GM12878 (cell line): ENCODE data around the gene ALAS1.

Source experiments
- CUX1 ChIP-seq: IDR thresholded peaks from 2 replicates; pipeline ENCODE4 v1.6.1; 2012; ENCODE audit warnings: improper control_type of control experiment, low read depth, low read length; ENCODE audit not compliant: insufficient replicate concordance
- SREBF2 ChIP-seq: IDR thresholded peaks from 2 replicates; pipeline ENCODE4 v1.6.1; 2012; ENCODE audit warnings: mild to moderate bottlenecking, low read length
- YY1 ChIP-seq: IDR thresholded peaks from 2 replicates; pipeline ENCODE4 v1.6.1; 2011; ENCODE audit warnings: low read depth, mild to moderate bottlenecking, low read length
- TF ChIP-seq, protein P1 (sequence below), 3 experiments: IDR thresholded peaks in 2 of 3; conservative IDR thresholded peaks in 1 of 3; 2 replicates each; pipeline ENCODE4 v1.5.1; 2011; ENCODE audit warnings: low read depth in 3 of 3, low read length in 3 of 3, mild to moderate bottlenecking in 3 of 3, control low read depth in 2 of 3, moderate library complexity in 2 of 3, inconsistent platforms in 1 of 3, mixed read lengths in 1 of 3; ENCODE audit not compliant: control insufficient read depth in 2 of 3, insufficient read depth in 1 of 3; ENCODE audit errors: extremely low read depth in 1 of 3
- TF ChIP-seq, protein P2 (sequence below): IDR thresholded peaks from 2 replicates; pipeline ENCODE4 v1.6.1; 2012; ENCODE audit warnings: mild to moderate bottlenecking, low read depth, low read length

DNA sequence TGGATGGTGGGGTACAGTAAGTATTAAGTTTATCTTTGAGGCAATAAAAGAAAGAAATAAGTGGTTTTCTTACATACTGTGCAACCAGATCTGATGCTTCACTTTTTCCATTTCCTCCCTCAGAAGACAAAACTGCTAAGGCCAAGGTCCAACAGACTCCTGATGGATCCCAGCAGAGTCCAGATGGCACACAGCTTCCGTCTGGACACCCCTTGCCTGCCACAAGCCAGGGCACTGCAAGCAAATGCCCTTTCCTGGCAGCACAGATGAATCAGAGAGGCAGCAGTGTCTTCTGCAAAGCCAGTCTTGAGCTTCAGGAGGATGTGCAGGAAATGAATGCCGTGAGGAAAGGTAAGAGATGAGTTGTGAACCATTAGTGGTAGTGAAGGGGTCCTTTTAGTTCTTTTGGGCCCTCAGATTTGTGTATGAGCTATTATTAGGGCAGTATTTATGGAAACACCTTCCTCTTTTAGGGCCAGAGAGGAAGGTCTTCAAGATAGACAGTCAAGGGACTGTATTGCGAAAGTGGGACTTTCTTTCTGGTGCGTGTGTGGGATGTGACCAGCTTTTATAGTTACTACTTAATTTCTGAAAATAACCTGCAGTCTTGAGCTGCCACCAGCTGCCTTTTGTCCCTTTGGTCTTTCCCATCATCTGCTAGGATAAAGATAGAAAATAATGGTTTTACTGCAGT, 4.6 kb downstream of the ALAS1 start:
- TF ChIP-seq, protein P1, sequence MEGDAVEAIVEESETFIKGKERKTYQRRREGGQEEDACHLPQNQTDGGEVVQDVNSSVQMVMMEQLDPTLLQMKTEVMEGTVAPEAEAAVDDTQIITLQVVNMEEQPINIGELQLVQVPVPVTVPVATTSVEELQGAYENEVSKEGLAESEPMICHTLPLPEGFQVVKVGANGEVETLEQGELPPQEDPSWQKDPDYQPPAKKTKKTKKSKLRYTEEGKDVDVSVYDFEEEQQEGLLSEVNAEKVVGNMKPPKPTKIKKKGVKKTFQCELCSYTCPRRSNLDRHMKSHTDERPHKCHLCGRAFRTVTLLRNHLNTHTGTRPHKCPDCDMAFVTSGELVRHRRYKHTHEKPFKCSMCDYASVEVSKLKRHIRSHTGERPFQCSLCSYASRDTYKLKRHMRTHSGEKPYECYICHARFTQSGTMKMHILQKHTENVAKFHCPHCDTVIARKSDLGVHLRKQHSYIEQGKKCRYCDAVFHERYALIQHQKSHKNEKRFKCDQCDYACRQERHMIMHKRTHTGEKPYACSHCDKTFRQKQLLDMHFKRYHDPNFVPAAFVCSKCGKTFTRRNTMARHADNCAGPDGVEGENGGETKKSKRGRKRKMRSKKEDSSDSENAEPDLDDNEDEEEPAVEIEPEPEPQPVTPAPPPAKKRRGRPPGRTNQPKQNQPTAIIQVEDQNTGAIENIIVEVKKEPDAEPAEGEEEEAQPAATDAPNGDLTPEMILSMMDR (IDR thresholded peaks at IDR 0.05 in 2 of 3, conservative IDR thresholded peaks at IDR 0.05 in 1 of 3; ENCODE audit: control insufficient read depth in 2 of 3, extremely low read depth in 1 of 3, insufficient read depth in 1 of 3, low read depth in 3 of 3, low read length in 3 of 3), result no peak
- TF ChIP-seq, protein P2, sequence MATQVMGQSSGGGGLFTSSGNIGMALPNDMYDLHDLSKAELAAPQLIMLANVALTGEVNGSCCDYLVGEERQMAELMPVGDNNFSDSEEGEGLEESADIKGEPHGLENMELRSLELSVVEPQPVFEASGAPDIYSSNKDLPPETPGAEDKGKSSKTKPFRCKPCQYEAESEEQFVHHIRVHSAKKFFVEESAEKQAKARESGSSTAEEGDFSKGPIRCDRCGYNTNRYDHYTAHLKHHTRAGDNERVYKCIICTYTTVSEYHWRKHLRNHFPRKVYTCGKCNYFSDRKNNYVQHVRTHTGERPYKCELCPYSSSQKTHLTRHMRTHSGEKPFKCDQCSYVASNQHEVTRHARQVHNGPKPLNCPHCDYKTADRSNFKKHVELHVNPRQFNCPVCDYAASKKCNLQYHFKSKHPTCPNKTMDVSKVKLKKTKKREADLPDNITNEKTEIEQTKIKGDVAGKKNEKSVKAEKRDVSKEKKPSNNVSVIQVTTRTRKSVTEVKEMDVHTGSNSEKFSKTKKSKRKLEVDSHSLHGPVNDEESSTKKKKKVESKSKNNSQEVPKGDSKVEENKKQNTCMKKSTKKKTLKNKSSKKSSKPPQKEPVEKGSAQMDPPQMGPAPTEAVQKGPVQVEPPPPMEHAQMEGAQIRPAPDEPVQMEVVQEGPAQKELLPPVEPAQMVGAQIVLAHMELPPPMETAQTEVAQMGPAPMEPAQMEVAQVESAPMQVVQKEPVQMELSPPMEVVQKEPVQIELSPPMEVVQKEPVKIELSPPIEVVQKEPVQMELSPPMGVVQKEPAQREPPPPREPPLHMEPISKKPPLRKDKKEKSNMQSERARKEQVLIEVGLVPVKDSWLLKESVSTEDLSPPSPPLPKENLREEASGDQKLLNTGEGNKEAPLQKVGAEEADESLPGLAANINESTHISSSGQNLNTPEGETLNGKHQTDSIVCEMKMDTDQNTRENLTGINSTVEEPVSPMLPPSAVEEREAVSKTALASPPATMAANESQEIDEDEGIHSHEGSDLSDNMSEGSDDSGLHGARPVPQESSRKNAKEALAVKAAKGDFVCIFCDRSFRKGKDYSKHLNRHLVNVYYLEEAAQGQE, result no peak
- TF ChIP-seq CUX1 (no peak), YY1 (no peak), SREBF2 (no peak)
